IPS-15b (cell line): Measurements from ENCODE around the gene CALML5.
"Not testable (repeated sequence)": the region's sequence is repeated elsewhere in the genome, so short reads cannot be mapped to it uniquely, and the experiment has no call there.

ENCODE experiments used
- H3K27me3 ChIP-seq: one replicate; pipeline ENCODE4 v1.6.1; 2013; ENCODE audit warnings: low read length; ENCODE audit not compliant: control insufficient read depth, insufficient read depth
- H3K36me3 ChIP-seq: one replicate; pipeline ENCODE4 v1.6.1; 2013; ENCODE audit warnings: low read length; ENCODE audit not compliant: control insufficient read depth, insufficient read depth
- H3K4me1 ChIP-seq: one replicate; pipeline ENCODE4 v1.6.1; 2013; ENCODE audit warnings: mild to moderate bottlenecking, low read length; ENCODE audit not compliant: control insufficient read depth, insufficient read depth
- H3K4me3 ChIP-seq: one replicate; pipeline ENCODE4 v1.5.1; 2013; ENCODE audit warnings: low read depth, low read length
- H3K9ac ChIP-seq: one replicate; pipeline ENCODE4 v1.6.1; 2013; ENCODE audit warnings: low read depth, mild to moderate bottlenecking, low read length
- H3K9me3 ChIP-seq: one replicate; pipeline ENCODE4 v1.6.1; 2013; ENCODE audit warnings: mild to moderate bottlenecking, low read length; ENCODE audit not compliant: control insufficient read depth, insufficient read depth

The CALML5 gene

DNA sequence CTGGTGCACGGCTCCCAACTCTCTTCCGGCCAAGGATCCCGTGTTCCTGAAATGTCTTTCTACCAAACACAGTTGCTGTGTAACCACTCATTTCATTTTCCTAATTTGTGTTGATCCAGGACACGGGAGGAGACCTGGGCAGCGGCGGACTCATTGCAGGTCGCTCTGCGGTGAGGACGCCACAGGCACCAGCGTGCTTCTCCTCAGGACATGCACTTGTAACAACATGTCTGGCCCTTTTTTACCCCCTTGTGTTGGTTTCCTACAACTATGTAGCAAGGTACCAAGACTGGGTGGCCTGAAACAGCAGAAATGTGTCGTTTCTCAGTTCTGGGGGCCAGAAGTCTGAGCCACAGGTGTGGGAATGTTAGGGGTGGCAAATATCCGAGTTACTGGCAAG is 18.2 kb downstream of the CALML5 start:
- H3K9me3 ChIP-seq = no peaks in the 10 kb centered on the region
- H3K9ac ChIP-seq = no peak overlapping the region
- H3K36me3 ChIP-seq = no peaks in the 10 kb centered on the region
- peaks cover 5% of the 10 kb centered on the region for H3K4me1 ChIP-seq
- H3K4me3 ChIP-seq = no peak overlapping the region
- no peaks in the 10 kb centered on the region for H3K27me3 ChIP-seq

DNA sequence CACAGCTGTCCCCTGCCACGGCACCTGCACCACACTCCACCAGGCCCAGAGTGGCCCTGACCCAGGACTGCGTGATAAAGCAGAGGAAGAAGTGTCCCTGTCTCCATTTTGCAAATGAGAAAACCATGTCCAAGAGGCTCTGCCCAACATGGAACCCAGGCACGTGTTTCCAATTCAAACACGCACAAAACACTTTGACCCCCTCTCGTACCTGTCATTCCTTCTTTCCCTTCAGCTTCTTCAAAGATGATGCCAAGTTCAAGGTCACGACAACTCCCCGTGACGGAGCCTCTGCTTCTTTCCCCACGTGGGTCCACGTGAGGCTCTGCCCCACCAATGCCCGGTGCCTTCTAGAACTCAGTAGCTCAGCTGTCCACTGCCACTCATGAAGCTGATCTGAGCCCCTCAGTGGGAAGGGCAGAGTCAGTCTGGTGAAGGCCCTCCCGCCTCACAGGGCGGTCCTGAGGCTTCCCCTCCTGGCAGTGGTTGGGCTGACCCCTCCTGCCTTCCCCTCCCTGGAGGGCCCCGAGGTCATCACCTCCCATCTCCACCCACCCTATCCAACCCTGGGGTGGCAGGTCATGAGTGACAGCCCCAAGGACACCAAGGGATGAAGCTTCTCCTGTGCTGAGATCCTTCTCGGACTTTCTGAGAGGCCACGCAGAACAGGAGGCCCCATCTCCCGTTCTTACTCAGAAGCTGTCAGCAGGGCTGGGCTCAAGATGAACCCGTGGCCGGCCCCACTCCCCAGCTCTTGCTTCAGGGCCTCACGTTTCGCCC is 19.0 kb downstream of the CALML5 start:
- peaks cover 5% of the 10 kb centered on the region for H3K4me1 ChIP-seq

GRCh38 chr10:5479481-5480161 is 19.7 kb downstream of the CALML5 start:
- no peak overlapping the region for H3K4me3 ChIP-seq

More for the DNA sequence above, 19.0 kb downstream of the CALML5 start:
- Histone ChIP-seq H3K9ac (no peak overlapping the region), H3K4me3 (no peak overlapping the region), H3K36me3 (no peaks in the 10 kb centered on the region), H3K9me3 (no peaks in the 10 kb centered on the region), H3K27me3 (no peaks in the 10 kb centered on the region)

GRCh38 chr10:5478694-5479305 is 20.6 kb downstream of the CALML5 start:
- Histone ChIP-seq H3K36me3 (no peaks in the 10 kb centered on the region), H3K9ac (no peak overlapping the region), H3K27me3 (no peaks in the 10 kb centered on the region), H3K4me1 (peaks cover 5% of the 10 kb centered on the region), H3K4me3 (no peak overlapping the region), H3K9me3 (no peaks in the 10 kb centered on the region)

More at GRCh38 chr10:5479481-5480161, 19.7 kb downstream of the CALML5 start:
- no peaks in the 10 kb centered on the region for H3K36me3 ChIP-seq
- peaks cover 5% of the 10 kb centered on the region for H3K4me1 ChIP-seq
- H3K27me3 ChIP-seq = no peaks in the 10 kb centered on the region
- H3K9me3 ChIP-seq = no peaks in the 10 kb centered on the region
- H3K9ac ChIP-seq = no peak overlapping the region

GRCh38 chr10:5477948-5478693 is 21.2 kb downstream of the CALML5 start:
- H3K9ac ChIP-seq = no peak overlapping the region
- no peaks in the 10 kb centered on the region for H3K36me3 ChIP-seq
- no peaks in the 10 kb centered on the region for H3K9me3 ChIP-seq
- peaks cover 5% of the 10 kb centered on the region for H3K4me1 ChIP-seq
- no peak overlapping the region for H3K4me3 ChIP-seq
- no peaks in the 10 kb centered on the region for H3K27me3 ChIP-seq

- Histone ChIP-seq H3K27me3 (no peaks in the 10 kb centered on the region), H3K9ac (no peak overlapping the region), H3K4me1 (peaks cover 5% of the 10 kb centered on the region), H3K4me3 (no peak overlapping the region), H3K36me3 (no peaks in the 10 kb centered on the region), H3K9me3 (no peaks in the 10 kb centered on the region)
Observed at GRCh38 chr10:5476918-5477525, 22.3 kb downstream of the CALML5 start.

GRCh38 chr10:5475974-5476807 is 23.2 kb downstream of the CALML5 start:
- not testable (repeated sequence) for H3K4me1 ChIP-seq, H3K27me3 ChIP-seq, H3K9ac ChIP-seq

DNA sequence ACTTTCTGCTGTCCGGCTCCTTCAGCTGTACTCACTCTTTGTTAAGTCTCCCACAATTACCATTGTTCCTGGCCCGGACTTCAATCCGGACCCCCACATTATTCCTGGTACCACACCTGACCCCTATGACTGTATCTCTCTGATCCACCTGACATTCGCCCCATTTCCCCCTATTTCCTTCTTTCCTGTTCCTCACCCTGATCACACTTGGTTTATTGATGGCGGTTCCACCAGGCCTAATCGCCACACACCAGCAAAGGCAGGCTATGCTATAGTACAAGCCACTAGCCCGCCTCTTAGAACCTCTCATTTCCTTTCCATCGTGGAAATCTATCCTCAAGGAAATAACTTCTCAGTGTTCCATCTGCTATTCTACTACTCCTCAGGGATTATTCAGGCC is 24.3 kb downstream of the CALML5 start:
- not testable (repeated sequence) for H3K4me1 ChIP-seq, H3K36me3 ChIP-seq, H3K27me3 ChIP-seq, H3K9ac ChIP-seq, H3K9me3 ChIP-seq, H3K4me3 ChIP-seq

More at GRCh38 chr10:5475974-5476807, 23.2 kb downstream of the CALML5 start:
- H3K36me3 ChIP-seq, H3K9me3 ChIP-seq, H3K4me3 ChIP-seq: not testable (repeated sequence)

DNA sequence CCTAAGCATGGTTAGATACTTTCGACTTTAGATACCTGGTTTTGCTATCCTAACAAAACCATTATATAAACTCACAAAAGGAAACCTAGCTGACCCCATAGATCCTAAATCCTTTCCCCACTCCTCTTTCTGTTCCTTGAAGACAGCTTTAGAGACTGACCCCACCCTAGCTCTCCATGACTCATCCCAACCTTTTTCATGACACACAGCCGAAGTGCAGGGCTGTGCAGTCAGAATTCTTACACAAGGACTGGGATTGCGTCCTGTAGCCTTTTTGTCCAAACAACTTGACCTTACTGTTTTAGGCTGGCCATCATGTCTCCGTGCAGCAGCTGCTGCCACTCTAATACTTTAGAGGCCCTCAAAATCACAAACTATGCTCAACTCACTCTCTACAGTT is 24.7 kb downstream of the CALML5 start:
- not testable (repeated sequence) for H3K9ac ChIP-seq

GRCh38 chr10:5470062-5470751 is 29.2 kb downstream of the CALML5 start:
- Histone ChIP-seq H3K9ac (no peak overlapping the region), H3K36me3 (no peaks in the 10 kb centered on the region), H3K27me3 (no peaks in the 10 kb centered on the region), H3K4me3 (no peak overlapping the region), H3K9me3 (peaks cover 13% of the 10 kb centered on the region), H3K4me1 (peaks cover 15% of the 10 kb centered on the region)

More for the DNA sequence above, 24.7 kb downstream of the CALML5 start:
- H3K9me3 ChIP-seq, H3K4me1 ChIP-seq, H3K4me3 ChIP-seq, H3K27me3 ChIP-seq, H3K36me3 ChIP-seq: not testable (repeated sequence)
